Activated naive CD8-positive, alpha-beta T cell treated with anti-CD3 and anti-CD28 coated beads, Interleukin-2, amount 50 U/mL, for 24 hours (primary cell): ENCODE data around the gene ACBD6.

ENCODE experiments used
- ATAC-seq: fragments of 150-1000 bp; cut with Tn5 transposase; one replicate; pipeline ENCODE4 v1.10.0; 2021
- DNase-seq: peaks from one replicate; pipeline ENCODE4 v3.0.0; 2021
- H3K27ac Mint-ChIP-seq: one replicate; pipeline ENCODE4 v1.8.0; 2021; ENCODE audit warnings: mild to moderate bottlenecking, mixed read lengths
- H3K27me3 Mint-ChIP-seq: one replicate; pipeline ENCODE4 v1.8.0; 2021; ENCODE audit warnings: mixed read lengths
- H3K36me3 Mint-ChIP-seq: one replicate; pipeline ENCODE4 v1.8.0; 2021; ENCODE audit warnings: low read depth, mixed read lengths
- H3K4me1 Mint-ChIP-seq: one replicate; pipeline ENCODE4 v1.8.0; 2021; ENCODE audit warnings: mixed read lengths
- H3K4me3 Mint-ChIP-seq: one replicate; pipeline ENCODE4 v1.8.0; 2021; ENCODE audit warnings: mild to moderate bottlenecking, moderate library complexity, mixed read lengths
- H3K9me3 Mint-ChIP-seq: one replicate; pipeline ENCODE4 v1.8.0; 2021; ENCODE audit warnings: mixed read lengths

Gene ACBD6

GRCh38 chr1:180257486-180257885 is 244.9 kb downstream of the ACBD6 start:
- Mint-ChIP-seq H3K4me3 (no peak overlapping the region), H3K4me1 (no peaks in the 10 kb centered on the region), H3K27me3 (peaks cover 18% of the 10 kb centered on the region), H3K9me3 (no peaks in the 10 kb centered on the region), H3K36me3 (no peaks in the 10 kb centered on the region), H3K27ac (no peak overlapping the region)
- no peak for DNase-seq
- ATAC-seq, result no peak

- no peak for ATAC-seq
These were observed 245.4 kb downstream of the ACBD6 start for GRCh38 chr1:180257028-180257386.

GRCh38 chr1:180256341-180257027 is 245.9 kb downstream of the ACBD6 start:
- Mint-ChIP-seq H3K27ac (no peak overlapping the region), H3K9me3 (no peaks in the 10 kb centered on the region), H3K36me3 (no peaks in the 10 kb centered on the region), H3K4me1 (no peaks in the 10 kb centered on the region), H3K27me3 (peaks cover 22% of the 10 kb centered on the region), H3K4me3 (no peak overlapping the region)
- ATAC-seq (no peak), DNase-seq (no peak)

More at GRCh38 chr1:180257028-180257386, 245.4 kb downstream of the ACBD6 start:
- Mint-ChIP-seq H3K36me3 (no peaks in the 10 kb centered on the region), H3K27me3 (peaks cover 19% of the 10 kb centered on the region), H3K9me3 (no peaks in the 10 kb centered on the region), H3K4me3 (no peak overlapping the region), H3K27ac (no peak overlapping the region), H3K4me1 (no peaks in the 10 kb centered on the region)
- no peak for DNase-seq

- DNase-seq, result no peak
- H3K9me3 Mint-ChIP-seq, result no peaks in the 10 kb centered on the region
- H3K4me3 Mint-ChIP-seq, result no peak overlapping the region
- no peaks in the 10 kb centered on the region for H3K4me1 Mint-ChIP-seq
- ATAC-seq, result no peak
- peaks cover 26% of the 10 kb centered on the region for H3K27me3 Mint-ChIP-seq
- H3K27ac Mint-ChIP-seq, result no peak overlapping the region
- no peaks in the 10 kb centered on the region for H3K36me3 Mint-ChIP-seq
These were observed 246.6 kb downstream of the ACBD6 start for GRCh38 chr1:180255536-180256340.

GRCh38 chr1:180254854-180255253 is 247.5 kb downstream of the ACBD6 start:
- Mint-ChIP-seq H3K27ac (no peak overlapping the region), H3K9me3 (no peaks in the 10 kb centered on the region), H3K36me3 (no peaks in the 10 kb centered on the region), H3K27me3 (peaks cover 30% of the 10 kb centered on the region), H3K4me1 (peaks cover 2% of the 10 kb centered on the region), H3K4me3 (no peak overlapping the region)
- DNase-seq (no peak), ATAC-seq (no peak)

- H3K4me1 Mint-ChIP-seq, result peaks cover 2% of the 10 kb centered on the region
- H3K27me3 Mint-ChIP-seq, result peaks cover 34% of the 10 kb centered on the region
- no peaks in the 10 kb centered on the region for H3K9me3 Mint-ChIP-seq
- DNase-seq, result no peak
- H3K4me3 Mint-ChIP-seq, result no peak overlapping the region
- no peak for ATAC-seq
- no peaks in the 10 kb centered on the region for H3K36me3 Mint-ChIP-seq
- H3K27ac Mint-ChIP-seq, result no peak overlapping the region
These were observed 247.9 kb downstream of the ACBD6 start for GRCh38 chr1:180254496-180254819.

GRCh38 chr1:180253585-180254495 is 248.5 kb downstream of the ACBD6 start:
- H3K4me1 Mint-ChIP-seq, result peaks cover 2% of the 10 kb centered on the region
- H3K9me3 Mint-ChIP-seq, result no peaks in the 10 kb centered on the region
- no peak for ATAC-seq
- DNase-seq, result no peak
- peaks cover 34% of the 10 kb centered on the region for H3K27me3 Mint-ChIP-seq
- no peak overlapping the region for H3K4me3 Mint-ChIP-seq
- no peak overlapping the region for H3K27ac Mint-ChIP-seq
- H3K36me3 Mint-ChIP-seq, result no peaks in the 10 kb centered on the region

GRCh38 chr1:180252638-180253536 is 249.5 kb downstream of the ACBD6 start:
- no peaks in the 10 kb centered on the region for H3K36me3 Mint-ChIP-seq
- peaks cover 2% of the 10 kb centered on the region for H3K4me1 Mint-ChIP-seq
- H3K27ac Mint-ChIP-seq, result no peak overlapping the region
- no peaks in the 10 kb centered on the region for H3K9me3 Mint-ChIP-seq
- DNase-seq (peak; percentile 80), ATAC-seq (peak; percentile 39)
- H3K27me3 Mint-ChIP-seq, result peaks cover 32% of the 10 kb centered on the region
- no peak overlapping the region for H3K4me3 Mint-ChIP-seq

- ATAC-seq (no peak), DNase-seq (no peak)
- no peaks in the 10 kb centered on the region for H3K36me3 Mint-ChIP-seq
- H3K27ac Mint-ChIP-seq, result no peak overlapping the region
- H3K9me3 Mint-ChIP-seq, result no peaks in the 10 kb centered on the region
- peaks cover 2% of the 10 kb centered on the region for H3K4me1 Mint-ChIP-seq
- H3K4me3 Mint-ChIP-seq, result no peak overlapping the region
- H3K27me3 Mint-ChIP-seq, result peaks cover 29% of the 10 kb centered on the region
These were observed 250.7 kb downstream of the ACBD6 start for GRCh38 chr1:180251526-180252305.

- Mint-ChIP-seq H3K4me1 (peaks cover 2% of the 10 kb centered on the region), H3K9me3 (no peaks in the 10 kb centered on the region), H3K27ac (no peak overlapping the region), H3K27me3 (peaks cover 29% of the 10 kb centered on the region), H3K4me3 (no peak overlapping the region), H3K36me3 (no peaks in the 10 kb centered on the region)
- no peak for DNase-seq
- ATAC-seq, result no peak
These were observed 251.4 kb downstream of the ACBD6 start for GRCh38 chr1:180250883-180251509.

- H3K4me3 Mint-ChIP-seq, result no peak overlapping the region
- H3K9me3 Mint-ChIP-seq, result no peaks in the 10 kb centered on the region
- H3K27me3 Mint-ChIP-seq, result peaks cover 26% of the 10 kb centered on the region
These were observed 251.9 kb downstream of the ACBD6 start for GRCh38 chr1:180250499-180250770.

GRCh38 chr1:180249725-180250498 is 252.5 kb downstream of the ACBD6 start:
- H3K4me3 Mint-ChIP-seq, result no peak overlapping the region
- H3K36me3 Mint-ChIP-seq, result no peaks in the 10 kb centered on the region
- DNase-seq, result no peak
- H3K27me3 Mint-ChIP-seq, result peaks cover 24% of the 10 kb centered on the region
- ATAC-seq, result no peak
- H3K27ac Mint-ChIP-seq, result no peak overlapping the region
- H3K4me1 Mint-ChIP-seq, result peaks cover 2% of the 10 kb centered on the region
- H3K9me3 Mint-ChIP-seq, result no peaks in the 10 kb centered on the region

More at GRCh38 chr1:180250499-180250770, 251.9 kb downstream of the ACBD6 start:
- H3K4me1 Mint-ChIP-seq, result peaks cover 2% of the 10 kb centered on the region
- H3K27ac Mint-ChIP-seq, result peak overlapping the region; percentile 26
- DNase-seq (no peak), ATAC-seq (no peak)
- no peaks in the 10 kb centered on the region for H3K36me3 Mint-ChIP-seq
